Epithelial cell of proximal tubule (primary cell): ENCODE data around the gene PTH2R. TPM values are rescaled to one million over a fixed set of nuclear protein-coding genes. Genes with fewer than 3 reads are reported as not detected.
"Not testable (repeated sequence)": the region's sequence is repeated elsewhere in the genome, so short reads cannot be mapped to it uniquely, and the experiment has no call there.

Source experiments
- DNase-seq: peaks from one replicate; pipeline ENCODE4 v3.0.0-alpha.2; 2011; ENCODE audit warnings: low read depth
- H3K4me3 ChIP-seq: 2 replicates; pipeline ENCODE4 v1.5.1; 2011; ENCODE audit warnings: low read depth, mild to moderate bottlenecking, low read length
- total RNA-seq: library from RNA; depleted of rRNA; stranded (reverse); fragments of >200 nt; gene quantifications from 2 replicates; pipeline ENCODE4 v1.2.3, GENCODE V29; 2015
- TF ChIP-seq, protein P1 (sequence below): conservative IDR thresholded peaks from 2 replicates; pipeline ENCODE4 v1.5.1; 2012; ENCODE audit warnings: low read depth, mild to moderate bottlenecking, low read length

PTH2R gene
- total RNA-seq, 1 donor from 2014 or later, result not detected

DNA sequence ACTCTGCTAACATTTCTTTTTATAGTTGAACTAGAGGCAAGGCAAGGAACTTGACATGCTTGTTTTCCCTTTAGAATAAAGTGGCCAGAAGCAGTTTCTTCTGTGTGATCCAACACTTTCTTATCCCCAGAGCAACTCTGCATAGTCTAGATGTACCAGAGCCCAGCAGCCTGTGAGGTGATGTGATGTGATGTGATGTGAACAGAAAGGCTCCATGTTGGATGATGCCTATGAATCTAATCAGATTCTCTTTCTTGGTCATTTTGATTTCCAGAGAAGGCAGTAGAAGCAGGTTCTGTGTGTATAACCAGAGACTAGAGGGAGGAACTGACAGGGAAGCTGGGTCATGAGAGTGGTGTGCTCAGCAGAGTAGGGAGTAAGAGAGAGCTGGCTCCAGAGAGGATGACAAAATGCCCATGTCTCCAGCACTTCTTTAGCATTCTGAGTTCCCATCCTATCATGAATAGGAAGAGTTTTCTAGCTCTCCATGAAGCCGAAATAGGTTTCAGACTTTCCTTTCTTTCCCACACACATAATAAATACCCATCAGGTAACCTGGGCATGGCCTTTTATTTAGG, 31.0 kb upstream of the PTH2R start:
- no peak overlapping the region for H3K4me3 ChIP-seq
- TF ChIP-seq, protein P1, sequence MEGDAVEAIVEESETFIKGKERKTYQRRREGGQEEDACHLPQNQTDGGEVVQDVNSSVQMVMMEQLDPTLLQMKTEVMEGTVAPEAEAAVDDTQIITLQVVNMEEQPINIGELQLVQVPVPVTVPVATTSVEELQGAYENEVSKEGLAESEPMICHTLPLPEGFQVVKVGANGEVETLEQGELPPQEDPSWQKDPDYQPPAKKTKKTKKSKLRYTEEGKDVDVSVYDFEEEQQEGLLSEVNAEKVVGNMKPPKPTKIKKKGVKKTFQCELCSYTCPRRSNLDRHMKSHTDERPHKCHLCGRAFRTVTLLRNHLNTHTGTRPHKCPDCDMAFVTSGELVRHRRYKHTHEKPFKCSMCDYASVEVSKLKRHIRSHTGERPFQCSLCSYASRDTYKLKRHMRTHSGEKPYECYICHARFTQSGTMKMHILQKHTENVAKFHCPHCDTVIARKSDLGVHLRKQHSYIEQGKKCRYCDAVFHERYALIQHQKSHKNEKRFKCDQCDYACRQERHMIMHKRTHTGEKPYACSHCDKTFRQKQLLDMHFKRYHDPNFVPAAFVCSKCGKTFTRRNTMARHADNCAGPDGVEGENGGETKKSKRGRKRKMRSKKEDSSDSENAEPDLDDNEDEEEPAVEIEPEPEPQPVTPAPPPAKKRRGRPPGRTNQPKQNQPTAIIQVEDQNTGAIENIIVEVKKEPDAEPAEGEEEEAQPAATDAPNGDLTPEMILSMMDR, result no peak
- no peak for DNase-seq

DNA sequence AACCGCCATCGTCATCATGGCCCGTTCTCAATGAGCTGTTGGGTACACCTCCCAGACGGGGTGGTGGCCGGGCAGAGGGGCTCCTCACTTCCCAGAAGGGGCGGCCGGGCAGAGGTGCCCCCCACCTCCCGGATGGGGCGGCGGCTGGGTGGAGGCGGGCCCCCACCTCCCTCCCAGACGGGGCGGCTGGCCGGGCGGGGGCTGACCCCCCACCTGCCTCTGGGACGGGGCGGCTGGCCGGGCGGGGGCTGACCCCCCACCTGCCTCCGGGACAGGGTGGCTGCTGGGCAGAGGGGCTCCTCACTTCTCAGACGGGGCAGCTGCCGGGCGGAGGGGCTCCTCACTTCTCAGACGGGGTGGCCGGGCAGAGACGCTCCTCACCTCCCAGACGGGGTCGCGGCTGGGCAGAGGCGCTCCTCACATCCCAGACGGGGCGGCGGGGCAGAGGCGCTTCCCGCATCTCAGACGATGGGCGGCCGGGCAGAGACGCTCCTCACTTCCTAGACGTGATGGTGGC, 29.2 kb upstream of the PTH2R start:
- H3K4me3 ChIP-seq, DNase-seq: not testable (repeated sequence)

DNA sequence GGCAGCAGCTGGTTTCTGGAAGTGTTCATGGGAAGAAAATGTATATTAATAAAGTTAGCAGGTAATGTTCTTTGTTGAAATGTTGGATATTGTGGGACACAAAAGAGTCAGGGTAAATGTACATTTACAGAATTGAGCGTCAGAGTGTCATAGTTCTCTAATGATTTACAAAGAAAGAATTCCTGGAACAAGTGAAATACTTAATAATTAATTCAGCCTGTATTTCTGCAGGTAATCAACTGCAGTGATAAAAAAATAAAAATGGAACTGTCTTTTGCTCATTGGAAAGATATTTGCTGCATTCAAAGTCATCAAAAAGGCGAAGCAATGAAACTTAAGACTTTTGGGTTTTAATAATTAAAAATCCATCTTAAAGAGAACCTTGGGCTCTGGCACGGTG, 27.4 kb upstream of the PTH2R start:
- TF ChIP-seq, protein P1, result no peak
- DNase-seq, result no peak
- H3K4me3 ChIP-seq, result no peak overlapping the region

DNA sequence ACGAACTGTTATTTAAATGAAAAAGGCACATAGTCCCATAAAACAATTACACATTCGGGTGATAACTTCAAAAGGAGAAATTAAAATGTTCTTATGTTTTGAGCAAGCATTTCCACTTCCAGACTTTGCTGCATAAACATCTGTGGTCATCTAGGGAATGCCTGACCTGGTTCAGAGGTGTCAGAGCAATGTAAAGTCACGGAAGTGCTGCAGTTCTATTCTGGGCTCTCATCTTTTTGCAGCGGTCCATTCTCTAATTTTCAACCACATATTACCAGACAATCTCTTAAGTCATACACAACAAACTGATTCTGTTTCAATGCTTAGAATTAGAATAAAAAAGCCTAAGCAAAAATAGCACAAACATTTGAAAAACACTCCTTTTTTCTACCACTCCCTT, 22.0 kb upstream of the PTH2R start:
- DNase-seq, result no peak
- no peak overlapping the region for H3K4me3 ChIP-seq
- TF ChIP-seq, protein P1, result no peak

DNA sequence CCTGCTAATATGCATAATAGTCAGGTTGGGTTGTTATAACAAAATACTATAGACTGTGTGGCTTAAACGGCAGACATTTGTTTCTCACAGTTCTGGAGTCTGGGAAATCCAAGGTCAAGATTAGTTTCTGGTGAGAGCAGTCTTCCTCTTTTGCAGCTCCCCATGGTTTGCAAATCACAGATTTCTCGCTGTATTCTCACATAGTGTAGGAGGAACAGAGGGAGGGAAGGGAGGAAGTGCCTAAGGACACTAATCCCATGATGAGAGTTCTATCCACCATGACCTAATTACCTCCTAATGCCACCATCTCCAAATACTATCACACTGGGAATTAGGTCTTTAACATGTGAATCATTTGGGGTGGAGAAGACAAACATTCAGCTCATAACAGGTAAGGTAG, 20.1 kb upstream of the PTH2R start:
- TF ChIP-seq, protein P1, result no peak
- no peak for DNase-seq
- H3K4me3 ChIP-seq, result no peak overlapping the region

DNA sequence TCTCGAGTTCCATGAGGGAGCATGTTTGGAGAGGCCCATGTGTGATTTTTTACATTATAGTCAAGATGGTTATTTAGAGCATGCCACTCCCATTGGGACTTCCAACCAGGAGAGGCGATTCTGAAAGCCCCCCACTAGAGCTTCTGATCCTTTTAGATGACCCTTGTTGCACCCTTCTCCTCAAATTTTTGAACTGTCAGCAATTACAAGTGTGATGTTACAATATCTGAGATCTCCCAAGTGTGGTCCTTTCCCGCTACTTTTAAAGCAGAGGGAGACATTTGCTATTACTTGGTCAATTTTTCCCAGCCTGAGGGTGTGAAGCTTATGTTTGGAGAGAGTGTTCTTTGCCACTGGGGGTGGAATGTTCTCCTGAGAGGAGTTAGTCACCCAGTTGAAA, 16.7 kb upstream of the PTH2R start:
- H3K4me3 ChIP-seq, result no peak overlapping the region
- no peak for DNase-seq
- TF ChIP-seq, protein P1, result no peak

DNA sequence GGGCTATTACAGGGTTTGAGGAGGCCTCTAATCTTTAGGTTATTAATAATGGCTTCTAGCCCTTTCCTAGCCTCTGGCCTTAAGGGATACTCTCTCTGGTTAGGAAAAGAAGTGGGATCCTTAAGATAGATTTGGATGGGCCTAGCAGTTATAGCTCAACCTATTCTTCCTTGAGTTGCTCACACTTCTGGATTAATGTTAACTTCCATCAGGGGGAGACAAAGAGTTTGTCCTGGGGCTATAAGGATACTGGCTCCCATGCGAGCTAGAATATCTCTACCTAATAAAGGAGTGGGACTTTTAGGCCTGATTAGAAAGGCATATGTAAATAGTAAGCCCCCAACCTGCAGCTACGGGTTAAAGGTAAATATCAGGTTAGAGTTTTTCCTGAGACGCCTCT, 14.3 kb upstream of the PTH2R start:
- H3K4me3 ChIP-seq, result no peak overlapping the region
- TF ChIP-seq, protein P1, result peak; percentile 36
- no peak for DNase-seq

DNA sequence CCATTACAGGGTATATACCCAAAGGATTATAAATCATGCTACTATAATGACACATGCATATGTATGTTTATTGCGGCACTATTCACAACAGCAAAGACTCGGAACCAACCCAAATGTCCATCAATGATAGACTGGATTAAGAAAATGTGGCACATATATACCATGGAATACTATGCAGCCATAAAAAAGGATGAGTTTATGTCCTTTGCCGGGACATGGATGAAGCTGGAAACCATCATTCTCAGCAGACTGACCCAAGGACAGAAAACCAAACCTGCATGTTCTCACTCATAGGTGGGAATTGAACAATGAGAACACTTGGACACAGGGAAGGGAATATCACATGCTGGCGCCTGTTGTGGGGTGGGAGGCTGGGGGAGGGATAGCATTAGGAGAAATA, 9.8 kb upstream of the PTH2R start:
- not testable (repeated sequence) for DNase-seq, H3K4me3 ChIP-seq
